Activated CD8-positive, alpha-beta T cell treated with anti-CD3 and anti-CD28 coated beads, Interleukin-2, amount 10 ng/mL, durations not matched to agents 7 days and 5 days (primary cell): ENCODE data around the gene TAF6. TPM values are rescaled to one million over a fixed set of nuclear protein-coding genes. Genes with fewer than 3 reads are reported as not detected.
"Not testable (repeated sequence)": the region's sequence is repeated elsewhere in the genome, so short reads cannot be mapped to it uniquely, and the experiment has no call there.

Source experiments
- ATAC-seq: fragments of 150-1000 bp; cut with Tn5 transposase; one replicate; pipeline ENCODE4 v1.10.0; 2021; ENCODE audit warnings: moderate library complexity
- CTCF ChIA-PET: fragments of 350-600 bp; sonication (Branson Sonifier 250); formaldehyde crosslinking; loops from one replicate; lab custom pipeline; 2021; ENCODE audit warnings: antibody characterized with exemption; lab: Charles Lee
- POLR2A ChIA-PET: fragments of 350-600 bp; sonication (Branson Sonifier 250); formaldehyde crosslinking; loops from one replicate; lab custom pipeline; 2021; ENCODE audit warnings: antibody characterized with exemption; lab: Charles Lee
- DNase-seq: peaks from one replicate; pipeline ENCODE4 v3.0.0-alpha.2; 2020
- H3K27ac Mint-ChIP-seq: one replicate; pipeline ENCODE4 v1.8.0; 2021; ENCODE audit warnings: mild to moderate bottlenecking, mixed read lengths
- H3K27me3 Mint-ChIP-seq: one replicate; pipeline ENCODE4 v1.8.0; 2021; ENCODE audit warnings: low read depth, mixed read lengths
- H3K36me3 Mint-ChIP-seq: one replicate; pipeline ENCODE4 v1.8.0; 2021; ENCODE audit warnings: low read depth, mixed read lengths
- H3K4me1 Mint-ChIP-seq: one replicate; pipeline ENCODE4 v1.8.0; 2021; ENCODE audit warnings: low read depth, mixed read lengths
- H3K4me3 Mint-ChIP-seq: one replicate; pipeline ENCODE4 v1.8.0; 2021; ENCODE audit warnings: mild to moderate bottlenecking, mixed read lengths
- H3K9me3 Mint-ChIP-seq: one replicate; pipeline ENCODE4 v1.8.0; 2022; ENCODE audit warnings: mixed read lengths; ENCODE audit not compliant: insufficient read depth
- total RNA-seq, 2 experiments: library from RNA; stranded (reverse); gene quantifications; one replicate each; pipeline ENCODE4 v1.2.3, GENCODE V29; 2021

Gene TAF6
- total RNA-seq, 2 experiments from 2014 or later = 74.6 to 81.0 TPM

GRCh38 chr7:100130608-100131453 lies 11.7 kb upstream of the TAF6 start:
- Mint-ChIP-seq H3K4me1 (peaks cover 36% of the 10 kb centered on the region), H3K9me3 (no peaks in the 10 kb centered on the region), H3K36me3 (peaks cover 12% of the 10 kb centered on the region), H3K27ac (no peak overlapping the region), H3K4me3 (peak overlapping the region; percentile 18), H3K27me3 (no peaks in the 10 kb centered on the region)
- ATAC-seq = peak; percentile 20
- POLR2A ChIA-PET = interaction anchor here (0.6 to 1.7 kb wide), 5 partner anchors 17 to 89 kb away, joined by 3 to 12 read pairs (median 4); partner anchors contain the start of genes AP4M1, MCM7 and PVRIG
- CTCF ChIA-PET = interaction anchor here (0.7 to 11.3 kb wide), 22 partner anchors 11 to 277 kb away, joined by 3 to 200 read pairs (median 6); partner anchors contain the start of genes AP4M1, CNPY4, LAMTOR4 and MCM7
- peak; percentile 91 for DNase-seq

DNA sequence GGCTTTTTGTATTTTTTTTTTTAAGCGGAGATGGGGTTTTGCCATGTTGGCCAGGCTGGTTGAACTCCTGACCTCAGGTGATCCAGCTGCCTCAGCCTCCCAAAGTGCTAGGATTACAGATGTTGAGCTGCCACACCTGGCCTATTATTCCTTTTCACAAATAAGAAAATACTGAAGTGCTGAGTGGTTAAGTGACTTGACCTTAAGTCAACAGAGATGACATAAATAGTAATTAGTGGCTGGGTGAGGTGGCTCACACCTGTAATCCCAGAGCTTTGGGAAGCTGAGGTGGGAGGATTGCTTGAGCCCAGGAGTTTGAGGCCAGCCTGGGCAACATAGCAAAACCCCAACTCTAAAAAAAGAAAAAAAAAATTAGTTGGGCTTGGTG lies 11.1 kb upstream of the TAF6 start:
- DNase-seq, H3K27me3 Mint-ChIP-seq, H3K9me3 Mint-ChIP-seq, H3K27ac Mint-ChIP-seq, H3K4me3 Mint-ChIP-seq, ATAC-seq: not testable (repeated sequence)
- ChIA-PET POLR2A (interaction anchor here (0.6 to 1.7 kb wide), 3 partner anchors 29 to 90 kb away, joined by 4 to 12 read pairs (median 4); partner anchors contain the start of genes AP4M1, MCM7 and PVRIG), CTCF (interaction anchor here (0.7 to 11.3 kb wide), 21 partner anchors 10 to 298 kb away, joined by 3 to 200 read pairs (median 5); partner anchors contain the start of genes AP4M1, CNPY4, LAMTOR4 and MCM7)
- Mint-ChIP-seq H3K4me1 (peaks cover 41% of the 10 kb centered on the region), H3K36me3 (peaks cover 12% of the 10 kb centered on the region)

GRCh38 chr7:100128637-100128963 lies 9.4 kb upstream of the TAF6 start:
- peaks cover 53% of the 10 kb centered on the region for H3K4me1 Mint-ChIP-seq
- POLR2A ChIA-PET = interaction anchor here (0.6 to 2.2 kb wide), 8 partner anchors 8 to 299 kb away, joined by 3 to 15 read pairs (median 4); partner anchors contain the start of genes AP4M1 and MCM7
- DNase-seq = no peak

GRCh38 chr7:100127866-100128636 lies 8.9 kb upstream of the TAF6 start:
- peak overlapping the region; percentile 86 for H3K27ac Mint-ChIP-seq
- CTCF ChIA-PET = interaction anchor here (0.6 to 11.3 kb wide), 14 partner anchors 8 to 300 kb away, joined by 3 to 200 read pairs (median 5); partner anchors contain the start of genes AP4M1, LAMTOR4, MCM7 and PVRIG
- H3K4me3 Mint-ChIP-seq = peak overlapping the region; percentile 98
- peaks cover 25% of the 10 kb centered on the region for H3K36me3 Mint-ChIP-seq
- POLR2A ChIA-PET = interaction anchor here (0.6 to 2.2 kb wide), 7 partner anchors 20 to 300 kb away, joined by 3 to 15 read pairs (median 3); partner anchors contain the start of genes AP4M1 and MCM7
- no peaks in the 10 kb centered on the region for H3K9me3 Mint-ChIP-seq
- peak; percentile 56 for DNase-seq
- H3K27me3 Mint-ChIP-seq = no peaks in the 10 kb centered on the region
- peaks cover 53% of the 10 kb centered on the region for H3K4me1 Mint-ChIP-seq
- peak; percentile 23 for ATAC-seq

More at GRCh38 chr7:100128637-100128963, 9.4 kb upstream of the TAF6 start:
- peak overlapping the region; percentile 98 for H3K4me3 Mint-ChIP-seq
- no peaks in the 10 kb centered on the region for H3K27me3 Mint-ChIP-seq
- peak overlapping the region; percentile 86 for H3K27ac Mint-ChIP-seq
- no peak for ATAC-seq
- peaks cover 23% of the 10 kb centered on the region for H3K36me3 Mint-ChIP-seq
- H3K9me3 Mint-ChIP-seq = no peaks in the 10 kb centered on the region
- CTCF ChIA-PET = interaction anchor here (0.6 to 11.3 kb wide), 13 partner anchors 8 to 300 kb away, joined by 3 to 200 read pairs (median 5); partner anchors contain the start of genes AP4M1, LAMTOR4, MCM7 and PVRIG

- peak within 1 kb of the TSS; percentile 98 for H3K4me3 Mint-ChIP-seq
- ChIA-PET CTCF (interaction anchor here (0.7 to 8.7 kb wide), 10 partner anchors 10 to 136 kb away, joined by 3 to 141 read pairs (median 5); partner anchors contain the start of genes AP4M1, LAMTOR4 and MCM7), POLR2A (interaction anchor here (0.6 to 3.6 kb wide), 10 partner anchors 22 to 654 kb away, joined by 3 to 52 read pairs (median 4); partner anchors contain the start of genes AP4M1, FAM200A, LAMTOR4 and MCM7)
- DNase-seq = peak; percentile 95
- peak; percentile 72 for ATAC-seq
- H3K27ac Mint-ChIP-seq = peak within 1 kb of the TSS; percentile 100
- H3K9me3 Mint-ChIP-seq = no peaks in the 10 kb centered on the region
- peaks cover 33% of the 10 kb centered on the region for H3K36me3 Mint-ChIP-seq
- peaks cover 49% of the 10 kb centered on the region for H3K4me1 Mint-ChIP-seq
- no peaks in the 10 kb centered on the region for H3K27me3 Mint-ChIP-seq
Measured at GRCh38 chr7:100126931-100127865, 8.0 kb upstream of the TAF6 start, which contains the start of gene MBLAC1. Gene MBLAC1 (plus strand): TSS chr7:100126967. CDS start chr7:100127396, 429 bp downstream.

DNA sequence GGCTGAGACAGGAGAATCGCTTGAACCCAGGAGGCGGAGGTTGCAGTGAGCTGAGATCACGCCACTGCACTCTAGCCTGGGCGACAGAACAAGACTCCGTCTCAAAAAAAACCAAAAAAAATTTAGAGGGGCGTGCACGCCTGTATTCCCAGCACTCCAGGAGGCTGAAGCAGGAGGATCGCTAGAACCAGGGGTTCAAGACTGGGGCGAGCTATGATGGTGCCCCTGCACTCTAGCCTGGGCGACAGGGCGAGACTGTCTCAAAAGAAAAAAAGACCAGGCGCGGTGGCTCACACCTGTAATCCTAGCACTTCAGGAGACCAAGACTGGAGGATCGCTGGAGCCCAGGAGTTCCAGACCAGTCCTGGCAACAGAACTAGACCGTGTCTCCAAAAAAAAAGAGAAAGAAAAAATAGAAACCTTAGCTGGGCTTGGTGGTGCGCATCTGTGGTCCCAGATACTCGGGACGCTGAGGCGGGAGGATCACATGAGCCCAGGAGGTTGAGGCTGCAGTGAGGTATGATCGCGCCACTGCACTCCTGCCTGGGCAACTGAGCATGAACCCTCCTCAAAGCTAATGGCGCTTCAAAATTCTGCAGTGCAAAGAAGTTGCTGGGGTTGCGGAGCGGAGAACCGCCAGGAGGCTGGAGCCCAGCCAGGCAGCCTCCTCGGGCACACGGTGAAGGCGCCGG lies 7.2 kb upstream of the TAF6 start:
- peaks cover 47% of the 10 kb centered on the region for H3K4me1 Mint-ChIP-seq
- ChIA-PET POLR2A (interaction anchor here (0.6 to 3.6 kb wide), 11 partner anchors 21 to 653 kb away, joined by 3 to 52 read pairs (median 4); partner anchors contain the start of genes AP4M1, FAM200A, LAMTOR4 and MCM7), CTCF (interaction anchor here (0.8 to 1.3 kb wide), 4 partner anchors 10 to 94 kb away, joined by 3 to 6 read pairs (median 4); partner anchors contain the start of genes LAMTOR4 and MCM7)
- peak overlapping the region; percentile 98 for H3K4me3 Mint-ChIP-seq
- H3K9me3 Mint-ChIP-seq = no peaks in the 10 kb centered on the region
- no peaks in the 10 kb centered on the region for H3K27me3 Mint-ChIP-seq
- H3K27ac Mint-ChIP-seq = peak overlapping the region; percentile 100
- DNase-seq (no peak), ATAC-seq (peak; percentile 10)
- H3K36me3 Mint-ChIP-seq = peaks cover 35% of the 10 kb centered on the region

DNA sequence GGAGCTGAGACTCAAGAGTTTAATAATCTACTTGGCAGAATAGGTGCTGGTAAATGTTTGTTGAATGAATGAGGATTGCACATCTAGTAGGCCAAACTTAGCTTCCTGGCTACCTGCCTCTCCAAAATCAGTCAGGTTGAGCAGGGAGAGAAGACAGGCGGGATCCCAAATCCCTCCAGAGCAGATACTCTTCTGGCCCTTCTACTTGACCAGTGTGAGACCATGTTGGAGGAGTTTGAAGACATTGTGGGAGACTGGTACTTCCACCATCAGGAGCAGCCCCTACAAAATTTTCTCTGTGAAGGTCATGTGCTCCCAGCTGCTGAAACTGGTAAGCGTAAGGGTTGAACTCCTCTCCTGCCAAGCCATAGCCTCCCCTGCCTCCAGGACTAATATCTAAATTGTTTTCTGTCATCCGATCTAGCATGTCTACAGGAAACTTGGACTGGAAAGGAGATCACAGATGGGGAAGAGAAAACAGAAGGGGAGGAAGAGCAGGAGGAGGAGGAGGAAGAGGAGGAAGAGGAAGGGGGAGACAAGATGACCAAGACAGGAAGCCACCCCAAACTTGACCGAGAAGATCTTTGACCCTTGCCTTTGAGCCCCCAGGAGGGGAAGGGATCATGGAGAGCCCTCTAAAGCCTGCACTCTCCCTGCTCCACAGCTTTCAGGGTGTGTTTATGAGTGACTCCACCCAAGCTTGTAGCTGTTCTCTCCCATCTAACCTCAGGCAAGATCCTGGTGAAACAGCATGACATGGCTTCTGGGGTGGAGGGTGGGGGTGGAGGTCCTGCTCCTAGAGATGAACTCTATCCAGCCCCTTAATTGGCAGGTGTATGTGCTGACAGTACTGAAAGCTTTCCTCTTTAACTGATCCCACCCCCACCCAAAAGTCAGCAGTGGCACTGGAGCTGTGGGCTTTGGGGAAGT lies 5.4 kb upstream of the TAF6 start:
- H3K4me1 Mint-ChIP-seq = peaks cover 51% of the 10 kb centered on the region
- no peaks in the 10 kb centered on the region for H3K9me3 Mint-ChIP-seq
- H3K27me3 Mint-ChIP-seq = no peaks in the 10 kb centered on the region

GRCh38 chr7:100122568-100122967 lies 3.4 kb upstream of the TAF6 start:
- ATAC-seq (no peak), DNase-seq (no peak)
- Mint-ChIP-seq H3K36me3 (peaks cover 49% of the 10 kb centered on the region), H3K4me1 (peaks cover 45% of the 10 kb centered on the region), H3K27ac (no peak overlapping the region), H3K9me3 (no peaks in the 10 kb centered on the region), H3K27me3 (no peaks in the 10 kb centered on the region), H3K4me3 (no peak overlapping the region)
- ChIA-PET CTCF (interaction anchor here (1.0 kb wide), 1 partner anchor 10 kb away, joined by 3 read pairs; no protein-coding TSS in a partner anchor), POLR2A (interaction anchor here (3.1 kb wide), 1 partner anchor 21 kb away, joined by 34 read pairs; the partner anchor contains the start of genes AP4M1 and MCM7)

More for the DNA sequence above, 5.4 kb upstream of the TAF6 start:
- ChIA-PET CTCF (interaction anchor here (0.9 to 1.3 kb wide), 3 partner anchors 8 to 220 kb away, joined by 3 to 4 read pairs (median 3); partner anchors contain the start of gene MCM7), POLR2A (interaction anchor here (0.7 to 3.6 kb wide), 5 partner anchors 23 to 305 kb away, joined by 3 to 52 read pairs (median 5); partner anchors contain the start of genes AP4M1, MCM7, MEPCE and ZCWPW1)
- ATAC-seq (no peak), DNase-seq (no peak)
- Mint-ChIP-seq H3K36me3 (peaks cover 40% of the 10 kb centered on the region), H3K4me3 (peak overlapping the region; percentile 98), H3K27ac (peak overlapping the region; percentile 62)
